ENCODE measurements around the gene PPIH. TPM values are rescaled to one million over a fixed set of nuclear protein-coding genes. Genes with fewer than 3 reads are reported as not detected.

PPIH gene
- total and polyA plus RNA-seq, 4 donors, result 7.9 to 16.3 (median 13.0) TPM

DNA sequence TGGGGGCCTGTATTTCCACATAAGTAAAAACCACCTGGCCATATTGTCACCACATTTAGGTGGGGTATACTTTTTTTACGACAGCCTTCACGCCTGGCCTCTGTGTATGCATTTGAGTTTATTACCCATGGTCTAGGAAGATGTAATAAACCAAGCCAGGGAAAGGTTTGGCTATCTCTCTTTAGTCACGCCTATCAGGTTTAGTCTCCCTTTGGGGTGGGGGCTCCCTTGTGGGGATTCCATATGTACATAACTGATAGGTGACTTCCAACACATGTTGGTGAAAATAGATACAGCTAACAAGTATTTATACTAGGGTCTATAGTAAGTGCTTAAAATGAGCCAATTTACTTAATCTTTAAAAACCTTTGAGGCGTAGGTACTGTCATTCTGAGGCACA, 28.2 kb downstream of the PPIH start (continued):
- TF ChIP-seq, protein P1, sequence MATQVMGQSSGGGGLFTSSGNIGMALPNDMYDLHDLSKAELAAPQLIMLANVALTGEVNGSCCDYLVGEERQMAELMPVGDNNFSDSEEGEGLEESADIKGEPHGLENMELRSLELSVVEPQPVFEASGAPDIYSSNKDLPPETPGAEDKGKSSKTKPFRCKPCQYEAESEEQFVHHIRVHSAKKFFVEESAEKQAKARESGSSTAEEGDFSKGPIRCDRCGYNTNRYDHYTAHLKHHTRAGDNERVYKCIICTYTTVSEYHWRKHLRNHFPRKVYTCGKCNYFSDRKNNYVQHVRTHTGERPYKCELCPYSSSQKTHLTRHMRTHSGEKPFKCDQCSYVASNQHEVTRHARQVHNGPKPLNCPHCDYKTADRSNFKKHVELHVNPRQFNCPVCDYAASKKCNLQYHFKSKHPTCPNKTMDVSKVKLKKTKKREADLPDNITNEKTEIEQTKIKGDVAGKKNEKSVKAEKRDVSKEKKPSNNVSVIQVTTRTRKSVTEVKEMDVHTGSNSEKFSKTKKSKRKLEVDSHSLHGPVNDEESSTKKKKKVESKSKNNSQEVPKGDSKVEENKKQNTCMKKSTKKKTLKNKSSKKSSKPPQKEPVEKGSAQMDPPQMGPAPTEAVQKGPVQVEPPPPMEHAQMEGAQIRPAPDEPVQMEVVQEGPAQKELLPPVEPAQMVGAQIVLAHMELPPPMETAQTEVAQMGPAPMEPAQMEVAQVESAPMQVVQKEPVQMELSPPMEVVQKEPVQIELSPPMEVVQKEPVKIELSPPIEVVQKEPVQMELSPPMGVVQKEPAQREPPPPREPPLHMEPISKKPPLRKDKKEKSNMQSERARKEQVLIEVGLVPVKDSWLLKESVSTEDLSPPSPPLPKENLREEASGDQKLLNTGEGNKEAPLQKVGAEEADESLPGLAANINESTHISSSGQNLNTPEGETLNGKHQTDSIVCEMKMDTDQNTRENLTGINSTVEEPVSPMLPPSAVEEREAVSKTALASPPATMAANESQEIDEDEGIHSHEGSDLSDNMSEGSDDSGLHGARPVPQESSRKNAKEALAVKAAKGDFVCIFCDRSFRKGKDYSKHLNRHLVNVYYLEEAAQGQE (IDR thresholded peaks at IDR 0.05), result no peak
- TF ChIP-seq SP1 (IDR thresholded peaks at IDR 0.05), result no peak
- no peak for TF ChIP-seq HNF4A (conservative IDR thresholded peaks at IDR 0.05)
- TF ChIP-seq, protein P2, sequence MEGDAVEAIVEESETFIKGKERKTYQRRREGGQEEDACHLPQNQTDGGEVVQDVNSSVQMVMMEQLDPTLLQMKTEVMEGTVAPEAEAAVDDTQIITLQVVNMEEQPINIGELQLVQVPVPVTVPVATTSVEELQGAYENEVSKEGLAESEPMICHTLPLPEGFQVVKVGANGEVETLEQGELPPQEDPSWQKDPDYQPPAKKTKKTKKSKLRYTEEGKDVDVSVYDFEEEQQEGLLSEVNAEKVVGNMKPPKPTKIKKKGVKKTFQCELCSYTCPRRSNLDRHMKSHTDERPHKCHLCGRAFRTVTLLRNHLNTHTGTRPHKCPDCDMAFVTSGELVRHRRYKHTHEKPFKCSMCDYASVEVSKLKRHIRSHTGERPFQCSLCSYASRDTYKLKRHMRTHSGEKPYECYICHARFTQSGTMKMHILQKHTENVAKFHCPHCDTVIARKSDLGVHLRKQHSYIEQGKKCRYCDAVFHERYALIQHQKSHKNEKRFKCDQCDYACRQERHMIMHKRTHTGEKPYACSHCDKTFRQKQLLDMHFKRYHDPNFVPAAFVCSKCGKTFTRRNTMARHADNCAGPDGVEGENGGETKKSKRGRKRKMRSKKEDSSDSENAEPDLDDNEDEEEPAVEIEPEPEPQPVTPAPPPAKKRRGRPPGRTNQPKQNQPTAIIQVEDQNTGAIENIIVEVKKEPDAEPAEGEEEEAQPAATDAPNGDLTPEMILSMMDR (IDR thresholded peaks at IDR 0.05; ENCODE audit: low read depth, low read length, missing input control), result no peak

DNA sequence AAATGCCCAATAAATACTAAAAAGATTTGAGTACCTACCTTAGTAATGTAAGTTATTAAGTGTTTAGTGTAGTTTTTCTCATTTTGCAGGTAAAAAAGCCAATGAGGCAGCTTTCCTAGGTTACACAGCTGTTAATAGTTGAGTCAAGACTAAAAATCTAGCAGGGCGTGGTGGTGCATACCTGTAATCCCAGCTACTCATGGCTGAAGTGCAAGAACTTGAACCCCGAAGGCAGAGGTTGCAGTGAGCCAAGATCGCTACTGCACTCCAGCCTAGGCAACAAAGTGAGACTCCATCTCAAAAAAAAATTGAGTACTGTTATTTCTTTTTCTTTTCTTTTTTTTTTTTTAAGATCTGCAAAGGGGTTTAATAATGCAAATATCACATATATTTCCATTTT, 31.7 kb downstream of the PPIH start:
- WGBS, result 89% methylated on average over 3 of the region's 3 CpGs
- H3K4me3 ChIP-seq (ENCODE audit: low read depth in 1 of 3, low read length in 3 of 3), result no peak overlapping the region
- no peak overlapping the region for H3K27ac ChIP-seq (ENCODE audit: low read depth in 1 of 2, low read length in 2 of 2)

DNA sequence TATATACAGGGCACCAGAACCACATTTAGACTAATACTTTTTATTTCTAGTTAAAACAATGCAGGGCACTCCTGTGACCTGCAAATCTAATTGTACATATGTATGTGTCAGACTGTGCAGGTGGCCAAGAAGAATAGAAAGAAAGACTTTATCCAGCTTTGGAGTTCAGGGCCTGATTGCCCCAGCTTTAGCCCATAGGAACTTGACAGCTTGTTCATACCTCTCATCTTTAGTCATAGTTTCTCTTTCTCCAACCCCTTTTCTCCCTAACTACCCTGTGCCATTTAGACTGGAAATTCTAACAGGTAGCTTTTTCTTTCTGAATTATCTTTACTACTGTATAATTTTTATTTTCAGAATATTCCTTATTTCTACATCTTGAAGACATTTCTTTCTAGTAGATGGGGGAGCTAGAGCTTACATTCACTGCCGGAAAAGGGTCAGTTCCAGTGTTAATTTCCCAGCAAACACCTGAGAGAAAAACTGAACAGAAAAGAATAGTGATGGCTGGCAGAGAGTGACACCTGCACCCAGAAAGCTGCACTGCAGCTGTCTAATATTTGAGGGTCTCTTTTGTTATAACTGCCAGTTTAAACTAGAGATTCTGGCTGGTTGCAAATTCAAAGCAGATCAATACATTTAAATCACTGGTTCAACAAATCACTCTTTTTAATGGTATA, 32.4 kb downstream of the PPIH start:
- Histone ChIP-seq H3K4me3 (ENCODE audit: low read depth in 1 of 3, low read length in 3 of 3) (no peak overlapping the region), H3K9ac (ENCODE audit: low read depth in 1 of 2, low read length in 2 of 2) (no peak overlapping the region), H3K27me3 (ENCODE audit: control insufficient read depth in 4 of 4, insufficient read depth in 4 of 4, low read length in 3 of 4) (no peaks in the 10 kb centered on the region), H3K36me3 (ENCODE audit: control insufficient read depth in 4 of 4, insufficient read depth in 3 of 4, low read depth in 1 of 4, low read length in 3 of 4) (peaks cover 0 to 10% (median 7%) of the 10 kb centered on the region in 4 donors), H3K27ac (ENCODE audit: low read depth in 1 of 2, low read length in 2 of 2) (no peak overlapping the region), H3K4me1 (ENCODE audit: control insufficient read depth in 4 of 4, insufficient read depth in 4 of 4, low read length in 3 of 4) (peaks cover 9 to 32% (median 18%) of the 10 kb centered on the region in 4 donors), H3K9me3 (ENCODE audit: control insufficient read depth in 4 of 4, low read length in 3 of 4) (no peaks in the 10 kb centered on the region)
- no peak for DNase-seq (ENCODE audit: low spot score)
- WGBS, result 91% methylated on average over 1 of the region's 1 CpG
- TF ChIP-seq, protein P3, sequence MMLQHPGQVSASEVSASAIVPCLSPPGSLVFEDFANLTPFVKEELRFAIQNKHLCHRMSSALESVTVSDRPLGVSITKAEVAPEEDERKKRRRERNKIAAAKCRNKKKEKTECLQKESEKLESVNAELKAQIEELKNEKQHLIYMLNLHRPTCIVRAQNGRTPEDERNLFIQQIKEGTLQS (IDR thresholded peaks at IDR 0.05), result no peak
- TF ChIP-seq RAD21 (IDR thresholded peaks at IDR 0.05), result peak in 1 of 2 donors; percentile 34

More for the DNA sequence above, 31.7 kb downstream of the PPIH start:
- Histone ChIP-seq H3K9ac (ENCODE audit: low read depth in 1 of 2, low read length in 2 of 2) (no peak overlapping the region), H3K4me1 (ENCODE audit: control insufficient read depth in 4 of 4, insufficient read depth in 4 of 4, low read length in 3 of 4) (peaks cover 10 to 38% (median 22%) of the 10 kb centered on the region in 4 donors), H3K36me3 (ENCODE audit: control insufficient read depth in 4 of 4, insufficient read depth in 3 of 4, low read depth in 1 of 4, low read length in 3 of 4) (peaks cover 0 to 7% (median 3%) of the 10 kb centered on the region in 4 donors), H3K9me3 (ENCODE audit: control insufficient read depth in 4 of 4, low read length in 3 of 4) (no peaks in the 10 kb centered on the region), H3K27me3 (ENCODE audit: control insufficient read depth in 4 of 4, insufficient read depth in 4 of 4, low read length in 3 of 4) (no peaks in the 10 kb centered on the region)
- DNase-seq (ENCODE audit: low spot score), result no peak
- TF ChIP-seq TAF1 (conservative IDR thresholded peaks at IDR 0.05) (no peak), FOXA2 (IDR thresholded peaks at IDR 0.05) (no peak), RXRA (IDR thresholded peaks at IDR 0.05) (no peak)
- TF ChIP-seq, protein P2 (IDR thresholded peaks at IDR 0.05; ENCODE audit: low read depth, low read length, missing input control), result no peak

Measured in liver (tissue), 9 donors.